ENCODE results near the gene MFF. TPM values are rescaled to one million over a fixed set of nuclear protein-coding genes. Genes with fewer than 3 reads are reported as not detected.

Gene MFF
- total and polyA plus RNA-seq, 2 of the 8 experiments (the other 6 are each of a cell fraction or from before 2014, with no cell fraction given) = 36.2 to 86.8 TPM

DNA sequence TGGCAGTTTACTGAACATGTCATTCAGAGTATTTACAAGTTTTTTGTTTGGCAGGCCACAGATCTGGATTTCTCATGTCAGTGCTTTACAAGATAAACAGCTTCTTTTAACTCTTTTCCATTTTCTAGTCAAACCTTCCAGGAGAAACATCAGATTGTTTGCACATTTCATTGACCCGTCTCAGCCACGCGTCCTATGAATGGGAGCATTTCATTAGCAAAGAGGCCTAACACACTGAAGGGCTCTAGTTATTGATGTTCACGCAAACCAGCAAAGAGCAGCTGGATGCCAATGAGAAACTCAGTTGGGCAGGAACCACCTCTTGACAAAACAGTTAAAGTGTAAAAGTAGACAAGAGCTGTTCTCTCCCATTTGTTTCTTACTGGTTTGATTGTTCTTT is 29.2 kb upstream of the MFF start:
- Histone ChIP-seq H3K4me2 (ENCODE audit: insufficient read depth in 1 of 2, low read depth in 2 of 2, low read length in 2 of 2) (no peak overlapping the region), H3K27ac (ENCODE audit: low read depth, low read length) (no peak overlapping the region), H3K36me3 (ENCODE audit: control insufficient read depth in 2 of 4, insufficient read depth in 4 of 4, low read length in 3 of 4) (no peaks in the 10 kb centered on the region), H2AFZ (ENCODE audit: low read length) (no peak overlapping the region), H3K56ac (replicated peaks; ENCODE audit: insufficient read length, low read depth, low read length) (no peak overlapping the region), H3K79me1 (ENCODE audit: low read depth, low read length) (no peaks in the 10 kb centered on the region), H3K27me3 (replicated peaks in 1 of 4; ENCODE audit: control insufficient read depth in 3 of 4, extremely low read depth in 1 of 4, insufficient read depth in 3 of 4, low read length in 3 of 4) (peaks cover 0 to 2% (median 0%) of the 10 kb centered on the region in 4 experiments; a peak in 1 of 7 replicates), H3K14ac (ENCODE audit: insufficient read length) (no peak overlapping the region), H2BK5ac (ENCODE audit: low read depth, low read length) (no peak overlapping the region), H3K79me2 (ENCODE audit: control insufficient read depth in 1 of 2, insufficient read depth in 2 of 2, low read length in 2 of 2) (no peaks in the 10 kb centered on the region), H2BK20ac (ENCODE audit: low read length) (no peak overlapping the region), H2BK15ac (ENCODE audit: low read length) (no peak overlapping the region), H4K91ac (replicated peaks; ENCODE audit: insufficient read length, low read length) (no peak overlapping the region), H3K18ac (ENCODE audit: extremely low read depth, low read length) (no peak overlapping the region), H3K4ac (replicated peaks; ENCODE audit: insufficient read length, low read depth, low read length) (no peak overlapping the region), H4K5ac (ENCODE audit: insufficient read length, low read depth, low read length) (no peak overlapping the region), H2AK5ac (ENCODE audit: low read depth, low read length) (no peak overlapping the region), H3K9me3 (ENCODE audit: insufficient read depth in 2 of 2, low read depth in 1 of 2, low read length in 1 of 2) (no peaks in the 10 kb centered on the region), H4K20me1 (replicated peaks in 1 of 2; ENCODE audit: control insufficient read depth in 1 of 2, insufficient read depth in 2 of 2, low read length in 2 of 2) (no peaks in the 10 kb centered on the region), H3K4me3 (ENCODE audit: extremely low read depth in 1 of 4, insufficient read depth in 2 of 4, low read depth in 3 of 4, low read length in 4 of 4) (no peak overlapping the region), H3K23me2 (ENCODE audit: low read depth, low read length) (no peaks in the 10 kb centered on the region), H3K23ac (ENCODE audit: insufficient read length) (no peak overlapping the region), H2BK120ac (replicated peaks; ENCODE audit: low read depth, low read length) (no peak overlapping the region), H4K8ac (ENCODE audit: extremely low read depth, insufficient read depth, low read length) (no peak overlapping the region), H3K4me1 (replicated peaks in 1 of 4; ENCODE audit: control insufficient read depth in 3 of 4, insufficient read depth in 4 of 4, low read length in 3 of 4) (no peaks in the 10 kb centered on the region), H3K9ac (replicated peaks in 1 of 4; ENCODE audit: extremely low read depth in 1 of 4, low read depth in 3 of 4, low read length in 3 of 4) (no peak overlapping the region), H2BK12ac (ENCODE audit: low read depth, low read length) (no peak overlapping the region)
- no peak for DNase-seq (ENCODE audit: low read depth in 1 of 2, low spot score in 2 of 2)
- no peak for FAIRE-seq
- 98% methylated on average over 4 of the region's 4 CpGs; no CpG with 5 or more reads in 1 of the 2 experiments for WGBS, 2 experiments (ENCODE audit: extremely low coverage in 1 of 2, insufficient coverage in 1 of 2, insufficient read length in 1 of 2, insufficient replicate concordance in 2 of 2, low coverage in 1 of 2, low lambda C conversion rate in 2 of 2, missing lambda C conversion rate in 1 of 2)
- ChIA-PET POLR2A (ENCODE audit: partially characterized antibody) (no interaction called here), CTCF (ENCODE audit: partially characterized antibody) (interaction anchor here (2.0 kb wide), 1 partner anchor 13 kb away, joined by 4 read pairs; no protein-coding TSS in a partner anchor)
- TF ChIP-seq CBX8 (IDR thresholded peaks at IDR 0.05; ENCODE audit: borderline replicate concordance, low read depth, low read length) (no peak), JUN (IDR thresholded peaks at IDR 0.05; ENCODE audit: low read depth, low read length) (no peak), ZNF274 (IDR thresholded peaks at IDR 0.05; ENCODE audit: borderline replicate concordance, extremely low read depth, low read length) (no peak)

Data from H1 (cell line).